H9 (cell line): Measurements from ENCODE around the gene GPR137B. TPM values are rescaled to one million over a fixed set of nuclear protein-coding genes. Genes with fewer than 3 reads are reported as not detected.

ENCODE experiments used
- DNase-seq: peaks from one replicate; pipeline ENCODE4 v3.0.0-alpha.2; 2017
- H2AFZ ChIP-seq: one replicate; pipeline ENCODE4 v1.6.1; 2013; ENCODE audit warnings: mild to moderate bottlenecking, low read length, control low read depth, moderate library complexity
- H2AK5ac ChIP-seq: 2 replicates; pipeline ENCODE4 v1.6.1; 2013; ENCODE audit warnings: low read length, control low read depth, mixed read lengths; ENCODE audit not compliant: insufficient read length
- H2BK120ac ChIP-seq: one replicate; pipeline ENCODE4 v1.6.1; 2013; ENCODE audit warnings: low read depth, mild to moderate bottlenecking, low read length, control low read depth, inconsistent platforms; ENCODE audit not compliant: poor library complexity, severe bottlenecking
- H2BK12ac ChIP-seq: 2 replicates; pipeline ENCODE4 v1.6.1; 2013; ENCODE audit warnings: low read length, control low read depth, mixed read lengths, low read depth; ENCODE audit not compliant: insufficient read length
- H2BK15ac ChIP-seq: 2 replicates; pipeline ENCODE4 v1.6.1; 2013; ENCODE audit warnings: low read depth, low read length, control low read depth
- H2BK20ac ChIP-seq: one replicate; pipeline ENCODE4 v1.6.1; 2013; ENCODE audit warnings: low read depth, mild to moderate bottlenecking, low read length, control low read depth, inconsistent platforms; ENCODE audit not compliant: poor library complexity, severe bottlenecking
- H2BK5ac ChIP-seq: 2 replicates; pipeline ENCODE4 v1.6.1; 2013; ENCODE audit warnings: low read length, control low read depth, mixed read lengths; ENCODE audit not compliant: insufficient read length
- H3K14ac ChIP-seq: 2 replicates; pipeline ENCODE4 v1.6.1; 2013; ENCODE audit warnings: low read length, control low read depth; ENCODE audit not compliant: insufficient read depth
- H3K18ac ChIP-seq: 2 replicates; pipeline ENCODE4 v1.6.1; 2013; ENCODE audit warnings: low read depth, mild to moderate bottlenecking, mixed read lengths, low read length, control low read depth; ENCODE audit not compliant: insufficient read length
- H3K23ac ChIP-seq: 2 replicates; pipeline ENCODE4 v1.6.1; 2013; ENCODE audit warnings: low read length, control low read depth, mixed read lengths, low read depth; ENCODE audit not compliant: insufficient read length
- H3K23me2 ChIP-seq: 2 replicates; pipeline ENCODE4 v1.6.1; 2013; ENCODE audit warnings: low read depth, mild to moderate bottlenecking, mixed read lengths, low read length, control low read depth; ENCODE audit not compliant: insufficient read length, poor library complexity, severe bottlenecking
- H3K27ac ChIP-seq: 2 replicates; pipeline ENCODE4 v1.5.1; 2013; ENCODE audit warnings: low read length, control low read depth, mixed read lengths, low read depth; ENCODE audit not compliant: insufficient read length
- H3K27me3 ChIP-seq: 2 replicates; pipeline ENCODE4 v1.6.1; 2013; ENCODE audit warnings: low read length, control low read depth, inconsistent platforms; ENCODE audit not compliant: insufficient read depth
- H3K4ac ChIP-seq: 2 replicates; pipeline ENCODE4 v1.6.1; 2013; ENCODE audit warnings: low read depth, mild to moderate bottlenecking, control low read depth, inconsistent platforms, low read length, moderate library complexity
- H3K4me1 ChIP-seq: 2 replicates; pipeline ENCODE4 v1.6.1; 2013; ENCODE audit warnings: low read length, control low read depth, inconsistent platforms; ENCODE audit not compliant: insufficient read depth
- H3K4me2 ChIP-seq: 2 replicates; pipeline ENCODE4 v1.6.1; 2013; ENCODE audit warnings: low read length, control low read depth, mixed read lengths; ENCODE audit not compliant: insufficient read length, insufficient read depth
- H3K56ac ChIP-seq: 2 replicates; pipeline ENCODE4 v1.6.1; 2013; ENCODE audit warnings: low read depth, mild to moderate bottlenecking, mixed read lengths, low read length, control low read depth; ENCODE audit not compliant: insufficient read length
- H3K79me1 ChIP-seq: 2 replicates; pipeline ENCODE4 v1.6.1; 2013; ENCODE audit warnings: low read depth, mild to moderate bottlenecking, moderate library complexity, low read length, control low read depth, inconsistent platforms; ENCODE audit not compliant: insufficient read depth, poor library complexity, severe bottlenecking
- H3K79me2 ChIP-seq: 2 replicates; pipeline ENCODE4 v1.6.1; 2013; ENCODE audit warnings: low read length, control low read depth, inconsistent platforms; ENCODE audit not compliant: insufficient read depth
- H3K9ac ChIP-seq: 2 replicates; pipeline ENCODE4 v1.6.1; 2013; ENCODE audit warnings: low read length, control low read depth, mixed read lengths; ENCODE audit not compliant: insufficient read length; ENCODE audit errors: extremely low read depth
- H3K9me3 ChIP-seq: one replicate; pipeline ENCODE4 v1.6.1; 2013; ENCODE audit warnings: low read depth, low read length, inconsistent platforms; ENCODE audit not compliant: control insufficient read depth
- H3T11ph ChIP-seq: one replicate; pipeline ENCODE4 v1.6.1; 2013; ENCODE audit warnings: mild to moderate bottlenecking, low read length, control low read depth, inconsistent platforms
- H4K20me1 ChIP-seq: one replicate; pipeline ENCODE4 v1.6.1; 2013; ENCODE audit not compliant: control insufficient read depth, insufficient read length, insufficient read depth
- H4K5ac ChIP-seq: 2 replicates; pipeline ENCODE4 v1.6.1; 2013; ENCODE audit warnings: low read depth, mild to moderate bottlenecking, mixed read lengths, low read length, control low read depth; ENCODE audit not compliant: insufficient read length
- H4K8ac ChIP-seq: replicated peaks from 2 replicates; pipeline ENCODE4 v1.6.1; 2013; ENCODE audit warnings: low read length, control low read depth, mixed read lengths, low read depth; ENCODE audit not compliant: insufficient read length
- H4K91ac ChIP-seq: 2 replicates; pipeline ENCODE4 v1.6.1; 2013; ENCODE audit warnings: low read depth, mild to moderate bottlenecking, moderate library complexity, mixed read lengths, low read length, control low read depth; ENCODE audit not compliant: insufficient read length
- H3K27ac Mint-ChIP-seq, 3 experiments: 2 replicates in 2 of 3; 3 replicates in 1 of 3; pipeline ENCODE4 v1.8.0; 2020 to 2021; ENCODE audit warnings: mixed read lengths in 3 of 3, mild to moderate bottlenecking in 1 of 3, moderate library complexity in 1 of 3
- H3K27me3 Mint-ChIP-seq: 2 replicates; pipeline ENCODE4 v1.8.0; 2021; ENCODE audit warnings: low read depth, mild to moderate bottlenecking, moderate library complexity, mixed read lengths
- H3K36me3 Mint-ChIP-seq, 3 experiments: 2 replicates in 2 of 3; 3 replicates in 1 of 3; pipeline ENCODE4 v1.8.0; 2020 to 2021; ENCODE audit warnings: low read depth in 3 of 3, mixed read lengths in 3 of 3; ENCODE audit not compliant: insufficient read depth in 1 of 3
- H3K4me1 Mint-ChIP-seq, 2 experiments: 2 replicates each; pipeline ENCODE4 v1.8.0; 2020; ENCODE audit warnings: mixed read lengths in 2 of 2
- H3K4me3 Mint-ChIP-seq, 2 experiments: 2 replicates in 1 of 2; 3 replicates in 1 of 2; pipeline ENCODE4 v1.8.0; 2020 to 2021; ENCODE audit warnings: mild to moderate bottlenecking in 2 of 2, mixed read lengths in 2 of 2, moderate library complexity in 1 of 2
- H3K9me3 Mint-ChIP-seq, 2 experiments: 2 replicates in 1 of 2; 3 replicates in 1 of 2; pipeline ENCODE4 v1.8.0; 2020; ENCODE audit warnings: mild to moderate bottlenecking in 2 of 2, mixed read lengths in 2 of 2, moderate library complexity in 1 of 2
- WGBS: extraction: QIAGEN DNeasy Blood & Tissue Kit; methylation state at CpG from one replicate; pipeline ENCODE4 v1.1.7; 2013; ENCODE audit warnings: missing lambda C conversion rate, low lambda C conversion rate, mixed read lengths; ENCODE audit not compliant: insufficient read length; ENCODE audit errors: extremely low coverage; 5-methylcytosine and 5-hydroxymethylcytosine counted together
- total RNA-seq: library from RNA; stranded (reverse); gene quantifications from 2 replicates; pipeline ENCODE4 v1.2.1, GENCODE V29; 2021
- TF ChIP-seq, protein P1 (sequence below): fragments of 200-600 bp; sonication (generic); conservative IDR thresholded peaks from 3 replicates; pipeline ENCODE4 v1.8.0; 2021; ENCODE audit warnings: antibody characterized with exemption, mild to moderate bottlenecking

Gene GPR137B
- total RNA-seq, 1 experiment from 2014 or later, result 5.9 TPM

DNA sequence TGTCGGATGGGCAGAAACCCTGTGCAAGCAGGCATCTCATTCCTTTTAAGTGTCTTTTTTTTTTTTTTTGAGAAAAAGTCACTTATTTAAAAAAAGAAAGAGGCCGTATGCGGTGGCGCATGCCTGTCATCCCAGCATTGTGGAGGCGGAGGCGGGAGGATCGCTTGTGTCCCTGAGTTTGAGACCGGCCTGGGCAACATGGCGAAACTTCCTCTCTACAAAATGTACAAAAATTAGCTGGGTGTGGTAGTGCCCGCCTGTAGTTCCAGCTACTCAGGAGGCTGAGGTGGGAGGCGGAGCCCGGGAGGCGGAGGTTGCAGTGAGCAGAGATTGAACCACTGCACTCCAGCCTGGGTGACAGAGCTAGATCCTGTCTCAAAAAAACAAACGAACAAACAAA lies 1.7 kb downstream of the GPR137B start:
- Histone ChIP-seq H2AFZ (no peak overlapping the region), H3K79me1 (no peaks in the 10 kb centered on the region), H4K91ac (no peak overlapping the region), H3K56ac (no peak overlapping the region), H3K9me3 (no peaks in the 10 kb centered on the region), H3K23ac (no peak overlapping the region), H2BK15ac (no peak overlapping the region), H3K4me2 (peak overlapping the region; percentile 58), H3K4me1 (peaks cover 4% of the 10 kb centered on the region; the same call in 1 of the 2 replicates), H3K23me2 (peaks cover 18% of the 10 kb centered on the region), H4K20me1 (no peaks in the 10 kb centered on the region), H3K79me2 (no peaks in the 10 kb centered on the region; the same call in 1 of the 2 replicates), H2BK20ac (no peak overlapping the region), H4K5ac (no peak overlapping the region), H2BK5ac (no peak overlapping the region), H2BK120ac (no peak overlapping the region), H3K27me3 (peaks cover 20% of the 10 kb centered on the region; the same call in 1 of the 2 replicates), H3K4ac (no peak overlapping the region), H3K18ac (no peak overlapping the region), H3T11ph (no peak overlapping the region), H2BK12ac (no peak overlapping the region), H2AK5ac (no peak overlapping the region), H3K14ac (no peak overlapping the region), H3K9ac (no peak overlapping the region), H4K8ac (no peak overlapping the region), H3K27ac (no peak overlapping the region)
- Mint-ChIP-seq H3K4me1 (peaks cover 29 to 39% of the 10 kb centered on the region in 2 experiments), H3K27me3 (peaks cover 54% of the 10 kb centered on the region), H3K27ac (no peak overlapping the region), H3K36me3 (peaks cover 0 to 6% (median 0%) of the 10 kb centered on the region in 3 experiments; a peak in 3 of 7 replicates), H3K9me3 (no peaks in the 10 kb centered on the region; a peak in 1 of 5 replicates), H3K4me3 (peak overlapping the region; percentile 86 to 94)
- TF ChIP-seq, protein P1, sequence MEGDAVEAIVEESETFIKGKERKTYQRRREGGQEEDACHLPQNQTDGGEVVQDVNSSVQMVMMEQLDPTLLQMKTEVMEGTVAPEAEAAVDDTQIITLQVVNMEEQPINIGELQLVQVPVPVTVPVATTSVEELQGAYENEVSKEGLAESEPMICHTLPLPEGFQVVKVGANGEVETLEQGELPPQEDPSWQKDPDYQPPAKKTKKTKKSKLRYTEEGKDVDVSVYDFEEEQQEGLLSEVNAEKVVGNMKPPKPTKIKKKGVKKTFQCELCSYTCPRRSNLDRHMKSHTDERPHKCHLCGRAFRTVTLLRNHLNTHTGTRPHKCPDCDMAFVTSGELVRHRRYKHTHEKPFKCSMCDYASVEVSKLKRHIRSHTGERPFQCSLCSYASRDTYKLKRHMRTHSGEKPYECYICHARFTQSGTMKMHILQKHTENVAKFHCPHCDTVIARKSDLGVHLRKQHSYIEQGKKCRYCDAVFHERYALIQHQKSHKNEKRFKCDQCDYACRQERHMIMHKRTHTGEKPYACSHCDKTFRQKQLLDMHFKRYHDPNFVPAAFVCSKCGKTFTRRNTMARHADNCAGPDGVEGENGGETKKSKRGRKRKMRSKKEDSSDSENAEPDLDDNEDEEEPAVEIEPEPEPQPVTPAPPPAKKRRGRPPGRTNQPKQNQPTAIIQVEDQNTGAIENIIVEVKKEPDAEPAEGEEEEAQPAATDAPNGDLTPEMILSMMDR, result no peak
- no CpG with 5 or more reads among the region's 14 CpGs for WGBS
- DNase-seq, result no peak
